Activated CD4-positive, alpha-beta T cell treated with anti-CD3 and anti-CD28 coated beads, Interleukin-2, amount 10 ng/mL, durations not matched to agents 24 days and 14 days (primary cell): Measurements from ENCODE around the gene WTIP. TPM values are rescaled to one million over a fixed set of nuclear protein-coding genes. Genes with fewer than 3 reads are reported as not detected.
"Not testable (repeated sequence)": the region's sequence is repeated elsewhere in the genome, so short reads cannot be mapped to it uniquely, and the experiment has no call there.

Experiments
- DNase-seq: peaks from one replicate; pipeline ENCODE4 v3.0.0; 2022
- H3K27ac Mint-ChIP-seq: one replicate; pipeline ENCODE4 v1.8.0; 2022; ENCODE audit warnings: mild to moderate bottlenecking, mixed read lengths
- H3K27me3 Mint-ChIP-seq: one replicate; pipeline ENCODE4 v1.8.0; 2022; ENCODE audit warnings: mixed read lengths
- H3K36me3 Mint-ChIP-seq: one replicate; pipeline ENCODE4 v1.8.0; 2022; ENCODE audit warnings: low read depth, mild to moderate bottlenecking, mixed read lengths
- H3K4me1 Mint-ChIP-seq: one replicate; pipeline ENCODE4 v1.8.0; 2021; ENCODE audit warnings: mixed read lengths
- H3K4me3 Mint-ChIP-seq: one replicate; pipeline ENCODE4 v1.8.0; 2022; ENCODE audit warnings: mild to moderate bottlenecking, moderate library complexity, mixed read lengths
- H3K9me3 Mint-ChIP-seq: one replicate; pipeline ENCODE4 v1.8.0; 2021; ENCODE audit warnings: mixed read lengths
- intact Hi-C: fragments of 100-400 bp; cut with micrococcal nuclease; formaldehyde crosslinking; loops from one replicate; pipeline ENCODE4 v1.15.1; 2023
- total RNA-seq: library from RNA; stranded (reverse); gene quantifications from 2 replicates; pipeline ENCODE4 v1.2.3, GENCODE V29; 2022

WTIP gene
- 0.47 and 1.0 TPM in 2 replicates for total RNA-seq

DNA sequence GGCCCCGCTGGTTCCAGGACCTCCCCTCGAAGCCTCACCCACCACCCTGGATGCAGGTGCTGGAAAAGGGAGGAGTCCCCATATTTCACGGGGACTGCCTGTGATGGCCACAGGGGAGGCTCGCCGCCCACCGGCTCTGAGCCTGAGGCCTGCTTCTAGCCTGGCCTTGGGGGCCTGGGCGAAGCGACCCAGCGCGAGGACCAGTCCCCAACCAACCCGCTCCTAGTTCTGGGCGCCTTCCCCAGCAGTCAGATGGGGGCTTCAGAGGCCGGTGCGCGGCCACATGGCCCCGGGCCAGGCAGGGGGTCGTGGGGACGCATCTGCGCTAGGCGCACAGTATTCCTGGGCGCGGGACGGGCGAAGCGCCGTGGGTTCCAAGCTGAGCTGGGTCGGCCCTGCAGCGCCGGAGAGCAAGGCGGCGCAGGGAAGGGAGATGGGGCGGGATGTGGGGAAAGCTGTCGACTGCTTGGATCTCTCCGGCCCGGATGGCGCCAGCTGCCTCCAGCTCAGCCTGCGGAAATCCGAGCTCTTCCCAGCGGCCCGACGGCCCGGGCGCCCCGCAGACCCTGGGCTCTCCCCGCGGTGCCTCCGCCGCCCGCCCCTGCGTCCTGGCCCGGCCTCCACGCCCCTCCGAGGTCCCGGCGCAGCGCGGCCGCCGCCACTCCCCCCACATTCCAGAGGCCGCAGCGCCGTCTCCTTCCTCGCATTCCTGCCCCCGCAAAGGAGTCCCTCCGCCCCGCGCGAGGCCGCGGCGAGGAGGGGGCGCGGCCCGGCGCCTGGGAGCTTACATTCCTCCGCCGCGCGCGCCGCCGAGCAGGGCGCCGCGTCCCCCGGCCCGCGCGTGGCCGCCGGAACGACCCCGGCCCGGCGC lies at the start of gene WTIP:
TSS of gene WTIP (plus strand) at position 788 of the 871 bp plus-strand sequence. CDS start 217 bp downstream, outside the sequence.
- no peaks in the 10 kb centered on the region for H3K36me3 Mint-ChIP-seq
- H3K27ac Mint-ChIP-seq = no peak within 1 kb of the TSS
- DNase-seq = no peak
- no peaks in the 10 kb centered on the region for H3K4me1 Mint-ChIP-seq
- peak within 1 kb of the TSS; percentile 45 for H3K4me3 Mint-ChIP-seq
- no peaks in the 10 kb centered on the region for H3K9me3 Mint-ChIP-seq
- H3K27me3 Mint-ChIP-seq = peaks cover 47% of the 10 kb centered on the region
- intact Hi-C loops = no loop called here

DNA sequence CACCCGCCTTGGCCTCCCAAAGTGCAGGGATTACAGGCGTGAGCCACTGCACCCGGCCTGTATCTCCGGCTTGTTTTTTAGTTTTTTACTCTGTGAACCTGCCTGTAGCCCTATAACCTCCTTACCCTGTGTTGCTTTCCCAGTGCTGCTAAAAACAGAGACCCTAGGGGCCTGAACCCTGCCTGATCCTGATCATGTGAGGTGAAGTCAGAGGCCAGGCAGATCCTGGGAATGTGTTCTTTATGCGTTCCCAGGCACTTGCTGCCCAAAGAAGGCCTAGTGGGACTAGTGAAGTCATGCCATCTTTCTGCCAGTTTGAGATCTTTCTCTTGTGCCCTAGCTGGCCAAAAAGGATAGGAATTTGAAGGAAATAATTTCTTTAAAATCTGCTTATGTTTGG lies 48.8 kb upstream of the WTIP start:
- H3K27ac Mint-ChIP-seq = no peak overlapping the region
- H3K4me3 Mint-ChIP-seq = no peak overlapping the region
- H3K36me3 Mint-ChIP-seq = peaks cover 61% of the 10 kb centered on the region
- DNase-seq = no peak
- no peaks in the 10 kb centered on the region for H3K9me3 Mint-ChIP-seq
- intact Hi-C loops = no loop called here
- no peaks in the 10 kb centered on the region for H3K27me3 Mint-ChIP-seq
- peaks cover 26% of the 10 kb centered on the region for H3K4me1 Mint-ChIP-seq

DNA sequence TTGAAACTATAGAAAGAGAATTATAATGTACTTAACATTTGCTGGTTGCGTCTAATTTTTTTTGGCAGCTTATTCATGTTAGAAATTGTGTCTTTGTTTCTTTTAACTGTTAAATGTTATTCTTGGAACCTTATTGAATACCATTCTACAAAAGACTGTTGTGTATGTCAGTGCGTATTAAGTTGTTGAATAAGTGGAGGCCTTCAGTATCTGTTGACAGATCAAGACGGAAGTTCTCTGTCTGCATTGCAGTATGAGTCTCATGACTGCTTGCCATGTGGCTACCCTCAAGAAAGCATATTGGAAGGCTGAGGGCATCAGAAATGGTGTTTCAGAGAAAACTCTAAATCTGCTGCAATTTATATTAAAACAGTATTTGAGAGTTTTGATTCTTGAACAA lies 44.8 kb upstream of the WTIP start:
- intact Hi-C loops = no loop called here
- Mint-ChIP-seq H3K36me3 (peaks cover 63% of the 10 kb centered on the region), H3K27ac (no peak overlapping the region), H3K9me3 (no peaks in the 10 kb centered on the region), H3K27me3 (no peaks in the 10 kb centered on the region), H3K4me3 (no peak overlapping the region), H3K4me1 (peaks cover 10% of the 10 kb centered on the region)
- no peak for DNase-seq

DNA sequence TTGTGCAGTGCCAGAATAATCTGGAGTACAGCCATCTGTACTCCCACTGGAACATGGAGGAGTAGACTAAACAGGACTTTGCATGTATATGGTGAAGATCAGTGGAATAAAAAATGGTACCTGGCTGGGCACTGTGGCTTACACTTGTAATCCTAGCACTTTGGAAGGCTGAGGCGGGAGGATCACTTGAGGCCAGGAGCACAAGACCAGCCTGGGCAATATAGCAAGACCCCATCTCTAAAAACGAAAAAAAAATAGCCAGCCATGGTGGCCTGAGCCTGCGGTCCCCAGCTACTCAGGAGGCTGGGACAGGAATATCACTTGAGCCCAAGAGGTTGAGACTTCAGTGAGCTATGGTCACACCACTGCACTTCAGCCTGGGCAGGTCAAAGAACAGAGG lies 33.4 kb upstream of the WTIP start:
- intact Hi-C loops = no loop called here
- Mint-ChIP-seq H3K27me3 (no peaks in the 10 kb centered on the region), H3K9me3 (no peaks in the 10 kb centered on the region), H3K4me1 (peaks cover 7% of the 10 kb centered on the region), H3K27ac (no peak overlapping the region), H3K4me3 (no peak overlapping the region), H3K36me3 (peaks cover 73% of the 10 kb centered on the region)
- DNase-seq = no peak

DNA sequence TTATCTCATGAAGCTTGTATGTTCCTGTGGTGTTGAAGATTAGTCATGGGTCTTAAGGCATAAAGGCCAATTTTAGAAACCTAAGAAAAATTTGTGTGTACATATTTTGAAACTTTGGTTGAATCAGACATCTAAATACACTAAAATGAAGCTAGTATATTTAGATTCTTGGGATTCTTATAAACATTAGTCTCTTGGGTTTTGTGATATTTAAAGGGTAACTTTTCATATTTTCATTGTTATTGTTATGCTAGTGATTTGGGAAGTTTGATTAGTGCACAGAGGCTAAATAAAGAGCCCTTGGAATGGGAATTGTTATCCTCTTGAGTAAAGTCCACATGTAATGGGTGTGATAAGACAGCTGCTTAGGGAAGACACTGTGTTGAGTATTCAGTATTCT lies 28.8 kb upstream of the WTIP start:
- H3K4me3 Mint-ChIP-seq = no peak overlapping the region
- peaks cover 60% of the 10 kb centered on the region for H3K36me3 Mint-ChIP-seq
- peaks cover 11% of the 10 kb centered on the region for H3K4me1 Mint-ChIP-seq
- no peak for DNase-seq
- intact Hi-C loops = no loop called here
- no peak overlapping the region for H3K27ac Mint-ChIP-seq
- no peaks in the 10 kb centered on the region for H3K9me3 Mint-ChIP-seq
- no peaks in the 10 kb centered on the region for H3K27me3 Mint-ChIP-seq

DNA sequence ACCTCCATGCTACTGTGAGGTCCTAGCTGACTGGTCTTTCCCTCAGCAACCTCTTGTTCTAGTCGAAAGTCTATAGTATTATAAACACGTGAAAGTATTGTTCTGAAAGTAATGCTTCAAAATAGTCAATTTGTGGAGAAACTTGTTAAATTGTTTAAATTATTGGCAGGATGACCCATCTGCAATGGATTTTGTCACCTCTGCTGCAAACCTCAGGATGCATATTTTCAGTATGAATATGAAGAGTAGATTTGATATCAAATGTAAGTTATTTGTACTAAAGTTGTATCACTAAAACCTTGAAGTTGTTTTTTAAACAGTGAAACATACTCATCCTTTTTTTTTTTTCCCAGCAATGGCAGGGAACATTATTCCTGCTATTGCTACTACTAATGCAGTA lies 27.5 kb upstream of the WTIP start:
- no peak overlapping the region for H3K4me3 Mint-ChIP-seq
- H3K27me3 Mint-ChIP-seq = no peaks in the 10 kb centered on the region
- DNase-seq = no peak
- no peaks in the 10 kb centered on the region for H3K9me3 Mint-ChIP-seq
- H3K27ac Mint-ChIP-seq = peak overlapping the region; percentile 15
- peaks cover 59% of the 10 kb centered on the region for H3K36me3 Mint-ChIP-seq
- intact Hi-C loops = no loop called here
- peaks cover 10% of the 10 kb centered on the region for H3K4me1 Mint-ChIP-seq

DNA sequence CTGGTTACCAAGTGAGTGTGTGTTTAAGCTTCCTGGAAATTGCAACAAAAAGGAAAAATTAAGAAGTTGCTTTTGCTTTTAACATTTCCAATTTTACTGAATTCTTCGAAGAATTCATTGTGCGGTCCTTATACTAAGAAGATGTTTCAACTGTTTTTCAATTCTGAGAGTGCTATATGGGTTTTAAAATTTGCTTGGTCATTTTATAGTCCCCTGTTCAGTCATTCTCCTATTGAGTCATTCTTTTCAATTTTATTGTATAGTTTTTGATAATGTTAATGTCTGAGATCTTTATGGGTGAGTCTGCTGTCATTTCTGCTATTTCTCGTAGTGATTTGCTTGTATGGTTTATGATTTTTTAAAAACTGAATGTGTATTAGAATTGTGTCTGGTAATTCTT lies 26.9 kb upstream of the WTIP start:
- Mint-ChIP-seq H3K4me1 (peaks cover 11% of the 10 kb centered on the region), H3K4me3 (no peak overlapping the region), H3K27me3 (no peaks in the 10 kb centered on the region), H3K36me3 (peaks cover 59% of the 10 kb centered on the region), H3K9me3 (no peaks in the 10 kb centered on the region), H3K27ac (no peak overlapping the region)
- no peak for DNase-seq
- intact Hi-C loops = no loop called here

DNA sequence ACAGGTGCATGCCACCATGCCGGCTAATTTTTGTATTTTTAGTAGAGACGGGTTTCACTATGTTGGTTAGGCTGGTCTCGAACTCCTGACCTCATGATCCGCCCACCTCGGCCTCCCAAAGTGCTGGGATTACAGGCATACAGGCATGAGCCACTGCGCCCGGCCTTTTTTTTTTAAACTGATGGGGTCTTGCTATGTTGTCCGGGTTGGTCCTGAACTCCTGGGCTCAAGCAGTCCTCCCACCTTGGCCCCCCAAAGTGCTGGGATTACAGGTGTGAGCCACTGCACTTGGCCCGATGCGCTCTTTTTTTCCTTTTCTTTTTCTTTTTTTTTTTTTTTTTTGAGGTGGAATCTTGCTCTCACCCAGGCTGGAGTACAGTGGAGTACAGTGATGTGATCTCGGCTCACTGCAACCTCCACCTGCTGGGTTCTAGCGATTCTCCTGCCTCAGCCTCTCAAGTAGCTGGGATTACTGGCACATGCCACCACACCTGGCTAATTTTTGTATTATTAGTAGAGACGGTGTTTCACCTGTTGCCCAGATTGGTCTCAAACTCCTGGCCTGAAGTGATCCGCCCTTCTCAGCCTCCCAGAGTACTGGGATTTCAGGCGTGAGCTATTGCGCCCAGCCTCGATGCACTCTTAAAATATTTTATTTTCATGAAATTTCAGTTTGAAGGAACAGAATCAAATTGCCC lies 25.6 kb upstream of the WTIP start:
- H3K27me3 Mint-ChIP-seq, intact Hi-C loops, H3K9me3 Mint-ChIP-seq, H3K4me3 Mint-ChIP-seq, DNase-seq, H3K27ac Mint-ChIP-seq: not testable (repeated sequence)
- H3K4me1 Mint-ChIP-seq = peaks cover 11% of the 10 kb centered on the region
- H3K36me3 Mint-ChIP-seq = peaks cover 63% of the 10 kb centered on the region

DNA sequence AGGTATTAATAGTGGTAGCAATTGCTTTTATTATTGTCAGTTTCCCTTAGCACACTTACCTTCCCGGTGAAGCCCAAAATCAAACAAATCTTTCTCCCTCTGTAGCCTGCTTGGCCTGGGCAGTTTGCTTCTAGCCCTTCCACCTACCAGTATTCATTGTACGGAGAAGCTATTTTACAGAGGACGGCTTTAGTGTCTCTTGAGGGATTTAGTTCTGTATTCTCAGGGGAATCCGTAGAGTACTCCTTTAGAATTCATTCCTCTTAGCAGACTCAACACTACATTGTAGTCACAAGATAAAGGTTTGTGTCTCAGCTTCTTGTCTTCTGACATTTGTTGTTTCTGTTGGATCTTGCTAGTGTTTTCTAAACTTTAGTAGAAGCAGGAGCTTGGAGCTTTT lies 24.1 kb upstream of the WTIP start:
- H3K27me3 Mint-ChIP-seq = no peaks in the 10 kb centered on the region
- peaks cover 13% of the 10 kb centered on the region for H3K4me1 Mint-ChIP-seq
- no peak overlapping the region for H3K4me3 Mint-ChIP-seq
- peaks cover 71% of the 10 kb centered on the region for H3K36me3 Mint-ChIP-seq
- H3K27ac Mint-ChIP-seq = no peak overlapping the region
- no peak for DNase-seq
- intact Hi-C loops = no loop called here
- H3K9me3 Mint-ChIP-seq = no peaks in the 10 kb centered on the region

DNA sequence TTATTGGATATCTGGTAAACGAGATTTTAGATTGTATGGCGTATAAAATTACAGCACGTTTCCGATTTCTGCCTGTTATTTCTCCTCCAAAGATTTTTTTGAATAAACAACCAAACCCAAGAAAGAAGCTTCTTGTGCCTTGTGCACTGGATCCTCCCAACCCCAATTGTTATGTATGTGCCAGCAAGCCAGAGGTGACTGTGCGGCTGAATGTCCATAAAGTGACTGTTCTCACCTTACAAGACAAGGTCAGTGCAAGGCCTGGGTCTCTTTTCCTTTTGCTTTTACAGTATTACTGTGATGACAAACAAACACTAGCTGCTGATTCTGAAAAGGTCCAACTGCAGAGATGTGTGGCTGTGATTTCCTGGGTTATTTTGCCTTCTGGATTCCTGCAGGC lies 22.9 kb upstream of the WTIP start:
- Mint-ChIP-seq H3K36me3 (peaks cover 71% of the 10 kb centered on the region), H3K27ac (no peak overlapping the region)
- intact Hi-C loops = no loop called here

DNA sequence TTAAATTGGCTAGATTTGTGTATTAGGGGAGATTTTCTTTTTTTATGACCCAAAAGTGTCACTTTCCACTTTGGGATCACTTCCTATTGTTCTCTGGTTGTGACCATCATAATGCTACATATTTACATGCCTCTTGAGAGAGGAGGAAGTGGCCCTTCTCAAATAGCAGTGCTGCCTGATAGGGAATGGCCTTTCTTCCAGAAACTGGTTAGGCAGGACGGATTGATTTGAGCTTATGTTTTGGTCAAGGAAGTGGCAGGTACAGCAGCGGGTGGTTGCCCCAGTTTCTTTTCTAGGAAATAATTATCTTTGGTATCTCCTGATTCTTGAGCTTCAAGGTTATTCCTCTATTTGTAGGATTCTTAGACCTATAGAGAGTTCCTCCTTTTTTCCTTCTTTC lies 21.9 kb upstream of the WTIP start:
- H3K4me3 Mint-ChIP-seq = no peak overlapping the region
- no peaks in the 10 kb centered on the region for H3K27me3 Mint-ChIP-seq
- peaks cover 9% of the 10 kb centered on the region for H3K4me1 Mint-ChIP-seq
- no peak for DNase-seq
- H3K27ac Mint-ChIP-seq = no peak overlapping the region
- intact Hi-C loops = no loop called here
- H3K36me3 Mint-ChIP-seq = peaks cover 68% of the 10 kb centered on the region
- no peaks in the 10 kb centered on the region for H3K9me3 Mint-ChIP-seq

More for the DNA sequence above, 22.9 kb upstream of the WTIP start:
- Mint-ChIP-seq H3K4me3 (no peak overlapping the region), H3K9me3 (no peaks in the 10 kb centered on the region), H3K4me1 (peaks cover 11% of the 10 kb centered on the region), H3K27me3 (no peaks in the 10 kb centered on the region)
- DNase-seq = no peak

DNA sequence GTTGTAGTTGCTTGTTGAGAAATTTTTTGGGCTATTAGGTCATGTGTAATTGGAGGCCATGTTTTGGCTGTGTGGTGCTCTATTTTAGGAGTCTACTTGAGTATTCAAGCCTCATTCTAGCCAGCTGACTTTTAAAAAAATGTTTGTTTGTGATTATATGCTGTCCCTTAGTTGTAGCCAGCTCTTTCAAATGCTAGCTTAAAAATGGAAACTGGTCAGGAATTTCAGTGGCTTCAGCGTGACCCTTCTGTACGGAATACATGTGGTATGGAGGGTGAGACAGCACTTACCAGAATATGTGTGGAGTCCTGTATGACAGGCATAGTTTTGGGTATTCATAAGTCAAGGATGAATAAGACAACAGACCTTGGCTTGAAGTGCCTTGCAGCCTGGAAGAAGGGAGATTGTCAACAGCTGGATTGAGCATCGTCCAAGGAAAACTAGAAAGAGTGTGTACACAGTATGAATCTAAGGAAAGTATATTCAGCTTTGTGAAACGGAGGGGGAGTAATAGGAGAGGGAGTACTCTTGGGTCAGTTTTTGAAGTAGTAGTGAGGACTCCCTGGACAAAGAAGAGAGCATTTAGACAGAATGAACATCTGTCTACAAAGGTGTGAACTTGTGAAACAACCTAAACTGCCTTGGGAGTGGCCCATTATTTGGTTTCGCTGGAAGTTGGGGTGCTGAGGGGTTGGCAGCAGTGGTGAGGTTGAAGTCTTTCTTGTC lies 20.0 kb upstream of the WTIP start:
- H3K36me3 Mint-ChIP-seq = peaks cover 79% of the 10 kb centered on the region
- intact Hi-C loops = no loop called here
- H3K27ac Mint-ChIP-seq = no peak overlapping the region
- H3K4me1 Mint-ChIP-seq = peaks cover 6% of the 10 kb centered on the region
- no peak overlapping the region for H3K4me3 Mint-ChIP-seq
- H3K27me3 Mint-ChIP-seq = no peaks in the 10 kb centered on the region
- DNase-seq = no peak
- no peaks in the 10 kb centered on the region for H3K9me3 Mint-ChIP-seq

DNA sequence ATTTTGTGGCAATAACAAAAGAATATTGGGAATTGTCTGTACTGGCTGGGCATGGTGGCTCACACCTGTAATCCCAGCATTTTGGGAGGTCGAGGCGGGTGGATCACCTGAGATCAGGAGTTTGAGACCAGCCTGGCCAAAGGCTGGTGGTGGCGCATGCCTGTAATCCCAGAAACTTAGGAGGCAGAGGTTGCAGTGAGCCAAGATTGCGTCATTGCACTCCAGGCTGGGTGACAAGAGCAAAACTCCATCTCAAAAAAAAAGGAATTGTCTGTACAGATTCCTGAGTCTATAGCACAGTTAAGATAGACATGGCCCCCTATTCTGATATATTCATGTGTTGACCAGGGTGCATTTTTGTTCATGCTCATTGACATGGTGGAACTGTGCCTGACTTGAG lies 16.8 kb upstream of the WTIP start:
- H3K9me3 Mint-ChIP-seq, H3K4me3 Mint-ChIP-seq, H3K4me1 Mint-ChIP-seq, DNase-seq, H3K27ac Mint-ChIP-seq, intact Hi-C loops, H3K27me3 Mint-ChIP-seq: not testable (repeated sequence)
- peaks cover 77% of the 10 kb centered on the region for H3K36me3 Mint-ChIP-seq

DNA sequence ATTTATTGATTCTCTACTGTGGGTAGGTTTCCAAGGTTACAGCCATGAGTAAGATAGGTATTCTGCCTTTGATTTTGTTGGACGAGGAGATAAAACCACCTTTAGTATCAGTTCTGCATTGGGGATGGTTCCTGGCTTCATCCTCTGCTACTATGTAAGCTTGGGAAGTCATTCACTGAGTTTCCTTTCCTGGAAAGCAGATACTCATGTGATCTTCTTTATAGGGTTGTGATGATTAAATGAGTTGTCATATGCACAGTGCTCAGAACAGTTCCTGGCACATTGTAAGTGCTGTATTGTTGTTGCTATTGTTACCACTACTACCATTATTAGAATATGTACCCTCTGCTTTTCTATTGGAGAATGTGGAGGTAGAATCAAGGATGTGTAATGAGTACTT lies 13.1 kb upstream of the WTIP start:
- H3K27ac Mint-ChIP-seq = no peak overlapping the region
- no peaks in the 10 kb centered on the region for H3K9me3 Mint-ChIP-seq
- H3K4me3 Mint-ChIP-seq = no peak overlapping the region
- no peaks in the 10 kb centered on the region for H3K27me3 Mint-ChIP-seq
- DNase-seq = no peak
- peaks cover 5% of the 10 kb centered on the region for H3K4me1 Mint-ChIP-seq
- H3K36me3 Mint-ChIP-seq = peaks cover 70% of the 10 kb centered on the region
- intact Hi-C loops = no loop called here
